H1 (cell line): ENCODE data around the gene SPSB2. TPM values are rescaled to one million over a fixed set of nuclear protein-coding genes. Genes with fewer than 3 reads are reported as not detected.

Experiments used
- CTCF ChIA-PET: fragments of 300-600 bp; sonication (Branson Sonifier 250); formaldehyde crosslinking; loops from one replicate; lab custom pipeline; 2021; ENCODE audit not compliant: partially characterized antibody; lab: Charles Lee
- POLR2A ChIA-PET: fragments of 300-600 bp; sonication (Branson Sonifier 250); formaldehyde crosslinking; loops from one replicate; lab custom pipeline; 2021; ENCODE audit warnings: inconsistent platforms; ENCODE audit not compliant: partially characterized antibody; lab: Charles Lee
- DNase-seq, 2 experiments: peaks; one replicate each; pipeline versions ENCODE4 v3.0.0 to v3.0.0-alpha.2; 2010 to 2022; ENCODE audit warnings: low spot score in 2 of 2, low read depth in 1 of 2, mixed read lengths in 1 of 2
- FAIRE-seq: peaks from 2 replicates; lab custom pipeline; 2011; peaks lifted over from hg19 to GRCh38; lab: Jason Lieb, UNC
- H2AFZ ChIP-seq: 2 replicates; pipeline ENCODE4 v1.8.1; 2012; ENCODE audit warnings: low read length, inconsistent platforms
- H2AK5ac ChIP-seq: 2 replicates; pipeline ENCODE4 v1.6.1; 2013; ENCODE audit warnings: low read depth, low read length
- H2BK120ac ChIP-seq: replicated peaks from 2 replicates; pipeline ENCODE3; 2013; ENCODE audit warnings: low read depth, low read length, inconsistent platforms
- H2BK12ac ChIP-seq: 2 replicates; pipeline ENCODE4 v1.6.1; 2013; ENCODE audit warnings: low read depth, low read length
- H2BK15ac ChIP-seq: 2 replicates; pipeline ENCODE4 v1.6.1; 2013; ENCODE audit warnings: low read length
- H2BK20ac ChIP-seq: 2 replicates; pipeline ENCODE4 v1.6.1; 2013; ENCODE audit warnings: low read length
- H2BK5ac ChIP-seq: 2 replicates; pipeline ENCODE4 v1.6.1; 2013; ENCODE audit warnings: low read depth, low read length
- H3K14ac ChIP-seq: 2 replicates; pipeline ENCODE4 v1.6.1; 2013; ENCODE audit warnings: inconsistent platforms; ENCODE audit not compliant: insufficient read length
- H3K18ac ChIP-seq: 2 replicates; pipeline ENCODE4 v1.6.1; 2013; ENCODE audit warnings: low read length; ENCODE audit errors: extremely low read depth
- H3K23ac ChIP-seq: 2 replicates; pipeline ENCODE4 v1.6.1; 2013; ENCODE audit warnings: inconsistent platforms; ENCODE audit not compliant: insufficient read length
- H3K23me2 ChIP-seq: 2 replicates; pipeline ENCODE4 v1.6.1; 2013; ENCODE audit warnings: low read depth, low read length
- H3K27ac ChIP-seq: 2 replicates; pipeline ENCODE4 v1.6.1; 2011; ENCODE audit warnings: low read depth, low read length, inconsistent platforms
- H3K27me3 ChIP-seq, 4 experiments: replicated peaks in 1 of 4; 1 replicate in 1 of 4; 2 replicates in 3 of 4; pipeline versions ENCODE4 v1.6.1 to v1.8.1; 2011 to 2013; ENCODE audit warnings: low read length in 3 of 4, mild to moderate bottlenecking in 3 of 4, inconsistent platforms in 2 of 4, mixed read lengths in 2 of 4, moderate library complexity in 1 of 4; ENCODE audit not compliant: control insufficient read depth in 3 of 4, insufficient read depth in 3 of 4; ENCODE audit errors: extremely low read depth in 1 of 4
- H3K36me3 ChIP-seq, 4 experiments: 2 replicates each; pipeline versions ENCODE4 v1.6.1 to v1.8.1; 2011 to 2013; ENCODE audit warnings: mild to moderate bottlenecking in 4 of 4, low read length in 3 of 4, moderate library complexity in 2 of 4, control low read depth in 1 of 4, inconsistent platforms in 1 of 4; ENCODE audit not compliant: insufficient read depth in 4 of 4, control insufficient read depth in 2 of 4
- H3K4ac ChIP-seq: replicated peaks from 2 replicates; pipeline ENCODE3; 2013; ENCODE audit warnings: low read length, low read depth, mixed read lengths, inconsistent platforms; ENCODE audit not compliant: insufficient read length
- H3K4me1 ChIP-seq, 4 experiments: replicated peaks in 1 of 4; 1 replicate in 1 of 4; 2 replicates in 3 of 4; pipeline versions ENCODE4 v1.6.1 to v1.8.1; 2011 to 2013; ENCODE audit warnings: low read length in 3 of 4, inconsistent platforms in 2 of 4, mixed read lengths in 1 of 4; ENCODE audit not compliant: insufficient read depth in 4 of 4, control insufficient read depth in 3 of 4
- H3K4me2 ChIP-seq, 2 experiments: 2 replicates each; pipeline versions ENCODE4 v1.6.1 to v1.8.1; 2011 to 2013; ENCODE audit warnings: low read depth in 2 of 2, low read length in 2 of 2, control low read depth in 1 of 2, inconsistent platforms in 1 of 2, mild to moderate bottlenecking in 1 of 2; ENCODE audit not compliant: insufficient read depth in 1 of 2
- H3K4me3 ChIP-seq, 4 experiments: fragments of 200-600, 300-600 bp in 1 of 4; sonication (generic), shearing (Covaris generic), sonication (Bioruptor Twin) in 1 of 4; 2 replicates each; pipeline versions ENCODE4 v1.5.1 to v1.8.1; 2011 to 2016; ENCODE audit warnings: low read length in 4 of 4, low read depth in 3 of 4, control low read depth in 2 of 4, inconsistent platforms in 2 of 4, mild to moderate bottlenecking in 2 of 4, mixed read lengths in 1 of 4, moderate library complexity in 1 of 4; ENCODE audit not compliant: insufficient read depth in 2 of 4; ENCODE audit errors: extremely low read depth in 1 of 4
- H3K56ac ChIP-seq: replicated peaks from 2 replicates; pipeline ENCODE3; 2013; ENCODE audit warnings: low read depth, mild to moderate bottlenecking, mixed read lengths, low read length, inconsistent platforms; ENCODE audit not compliant: insufficient read length
- H3K79me1 ChIP-seq: 2 replicates; pipeline ENCODE4 v1.6.1; 2013; ENCODE audit warnings: low read depth, low read length, control low read depth
- H3K79me2 ChIP-seq, 2 experiments: 2 replicates each; pipeline versions ENCODE4 v1.6.1 to v1.8.1; 2012 to 2013; ENCODE audit warnings: low read length in 2 of 2, mild to moderate bottlenecking in 2 of 2, inconsistent platforms in 1 of 2; ENCODE audit not compliant: insufficient read depth in 2 of 2, control insufficient read depth in 1 of 2
- H3K9ac ChIP-seq, 4 experiments: replicated peaks in 1 of 4; 1 replicate in 1 of 4; 2 replicates in 3 of 4; pipeline versions ENCODE4 v1.6.1 to v1.8.1; 2011 to 2013; ENCODE audit warnings: low read depth in 3 of 4, low read length in 3 of 4, control low read depth in 2 of 4, mild to moderate bottlenecking in 2 of 4, moderate library complexity in 2 of 4, inconsistent platforms in 1 of 4; ENCODE audit errors: extremely low read depth in 1 of 4
- H3K9me3 ChIP-seq, 2 experiments: 2 replicates each; pipeline versions ENCODE4 v1.6.1 to v1.8.1; 2012 to 2013; ENCODE audit warnings: mild to moderate bottlenecking in 2 of 2, moderate library complexity in 2 of 2, control low read depth in 1 of 2, inconsistent platforms in 1 of 2, low read depth in 1 of 2, low read length in 1 of 2, mixed read lengths in 1 of 2; ENCODE audit not compliant: insufficient read depth in 2 of 2
- H4K20me1 ChIP-seq, 2 experiments: replicated peaks in 1 of 2; 2 replicates each; pipeline versions ENCODE3 to v1.8.1; 2011 to 2013; ENCODE audit warnings: inconsistent platforms in 2 of 2, low read length in 2 of 2, mild to moderate bottlenecking in 1 of 2; ENCODE audit not compliant: insufficient read depth in 2 of 2, control insufficient read depth in 1 of 2
- H4K5ac ChIP-seq: 2 replicates; pipeline ENCODE4 v1.6.1; 2013; ENCODE audit warnings: low read length, low read depth, mixed read lengths, inconsistent platforms; ENCODE audit not compliant: insufficient read length
- H4K8ac ChIP-seq: 2 replicates; pipeline ENCODE4 v1.8.0; 2013; ENCODE audit warnings: mild to moderate bottlenecking, moderate library complexity, low read length, inconsistent platforms; ENCODE audit not compliant: insufficient read depth; ENCODE audit errors: extremely low read depth
- H4K91ac ChIP-seq: replicated peaks from 2 replicates; pipeline ENCODE3; 2013; ENCODE audit warnings: low read length, mixed read lengths, inconsistent platforms; ENCODE audit not compliant: insufficient read length
- JUN ChIP-seq: IDR thresholded peaks from 2 replicates; pipeline ENCODE4 v1.6.1; 2011; ENCODE audit warnings: low read depth, mild to moderate bottlenecking, improper control_type of control experiment, low read length
- TAF7 ChIP-seq: optimal IDR thresholded peaks from 2 replicates; pipeline ENCODE3; 2011; ENCODE audit warnings: low read depth, mild to moderate bottlenecking, inconsistent platforms, low read length, moderate library complexity, borderline replicate concordance
- WGBS, 2 experiments: shearing (Covaris generic) in 1 of 2; methylation state at CpG; one replicate each; pipeline versions ENCODE4 v1.1.6 to v1.1.7; 2013 to 2015; ENCODE audit warnings: low lambda C conversion rate in 2 of 2, mixed read lengths in 2 of 2, inconsistent platforms in 1 of 2, low coverage in 1 of 2, missing lambda C conversion rate in 1 of 2; ENCODE audit not compliant: insufficient replicate concordance in 2 of 2, insufficient coverage in 1 of 2, insufficient read length in 1 of 2; ENCODE audit errors: extremely low coverage in 1 of 2, missing lambda C conversion rate in 1 of 2; 5-methylcytosine and 5-hydroxymethylcytosine counted together
- polyA plus RNA-seq, 7 experiments: library from polyadenylated mRNA; depleted of rRNA in 3 of 7; stranded (reverse) in 5 of 7; unstranded in 2 of 7; fragments of >200 nt in 5 of 7; fragments of 200-250 nt in 2 of 7; gene quantifications; 1 replicate in 5 of 7; 2 replicates in 1 of 7; 4 replicates in 1 of 7; pipeline versions ENCODE4 v1.2.1 to v1.2.3, GENCODE V29; 2011 to 2013; ENCODE audit warnings: missing spikeins in 2 of 7, mixed read lengths in 2 of 7
- total RNA-seq: library from RNA; stranded (reverse); fragmentation: NEBNext Ultra II Directional; extraction: Animal tissue kit (Norgen Biotek cat#: 25700); gene quantifications from 2 replicates; pipeline ENCODE4 v1.2.1, GENCODE V29; 2021
- TF ChIP-seq, protein P1 (sequence below): IDR thresholded peaks from 2 replicates; pipeline ENCODE4 v1.6.1; 2012; ENCODE audit warnings: inconsistent platforms

The SPSB2 gene
- total and polyA plus RNA-seq, 2 of the 8 experiments (the other 6 are each of a cell fraction or from before 2014, with no cell fraction given): 13.0 to 23.2 TPM

DNA sequence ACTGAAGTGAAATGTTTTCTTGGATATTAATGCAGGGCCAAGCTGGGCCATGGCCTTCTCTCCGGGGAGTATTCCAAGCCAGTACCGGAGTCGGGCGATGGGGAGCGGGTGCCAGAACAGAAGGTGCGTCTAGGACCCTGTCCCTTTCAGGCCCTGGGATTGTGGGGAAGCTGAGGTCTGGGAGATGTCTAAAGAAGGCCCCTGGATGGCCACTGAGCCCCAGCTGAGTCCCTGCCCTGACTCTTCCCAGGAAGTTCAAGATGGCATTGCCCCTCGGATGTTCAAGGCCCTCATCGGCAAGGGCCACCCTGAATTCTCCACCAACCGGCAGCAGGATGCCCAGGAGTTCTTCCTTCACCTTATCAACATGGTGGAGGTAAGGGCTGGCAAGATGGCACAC lies 13.0 kb downstream of the SPSB2 start:
- FAIRE-seq: no peak
- 91% methylated on average over 9 of the region's 9 CpGs; no CpG with 5 or more reads in 1 of the 2 experiments for whole genome bisulfite sequencing, 2 experiments

More for the DNA sequence above, 13.0 kb downstream of the SPSB2 start:
- H3K56ac ChIP-seq: no peak overlapping the region
- H3K9me3 ChIP-seq: no peaks in the 10 kb centered on the region
- no peak overlapping the region for H3K4ac ChIP-seq
- no peak overlapping the region for H4K91ac ChIP-seq
- H3K4me3 ChIP-seq: no peak overlapping the region
- no peak overlapping the region for H3K9ac ChIP-seq
- no peak overlapping the region for H2BK12ac ChIP-seq
- H3K4me2 ChIP-seq: no peak overlapping the region
- H2AK5ac ChIP-seq: no peak overlapping the region
- H3K23me2 ChIP-seq: no peaks in the 10 kb centered on the region
- TF ChIP-seq JUN (no peak), TAF7 (no peak)
- TF ChIP-seq, protein P1, sequence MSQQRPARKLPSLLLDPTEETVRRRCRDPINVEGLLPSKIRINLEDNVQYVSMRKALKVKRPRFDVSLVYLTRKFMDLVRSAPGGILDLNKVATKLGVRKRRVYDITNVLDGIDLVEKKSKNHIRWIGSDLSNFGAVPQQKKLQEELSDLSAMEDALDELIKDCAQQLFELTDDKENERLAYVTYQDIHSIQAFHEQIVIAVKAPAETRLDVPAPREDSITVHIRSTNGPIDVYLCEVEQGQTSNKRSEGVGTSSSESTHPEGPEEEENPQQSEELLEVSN: no peak
- TF ChIP-seq, all 59 proteins: peak for 0
- H3K27ac ChIP-seq: no peak overlapping the region
- no peak overlapping the region for H2BK15ac ChIP-seq
- H3K4me1 ChIP-seq: no peaks in the 10 kb centered on the region
- H4K8ac ChIP-seq: no peak overlapping the region
- no peak overlapping the region for H4K5ac ChIP-seq
- no peaks in the 10 kb centered on the region for H3K79me2 ChIP-seq
- no peak overlapping the region for H2AFZ ChIP-seq
- H3K14ac ChIP-seq: no peak overlapping the region
- H3K79me1 ChIP-seq: no peaks in the 10 kb centered on the region; the same call in 1 of the 2 replicates
- no peak overlapping the region for H3K18ac ChIP-seq
- no peak overlapping the region for H2BK20ac ChIP-seq
- peaks cover 0 to 2% of the 10 kb centered on the region in 2 experiments for H4K20me1 ChIP-seq
- no peak overlapping the region for H3K23ac ChIP-seq
- H3K27me3 ChIP-seq: no peaks in the 10 kb centered on the region
- DNase-seq: no peak
- POLR2A ChIA-PET: interaction anchor here (1.1 to 18.9 kb wide), 5 partner anchors 9 to 322 kb away, joined by 3 to 588 read pairs (median 5); partner anchors contain the start of genes C12orf57, CDCA3, GNB3 and RNU7-1
- H2BK120ac ChIP-seq: no peak overlapping the region
- no peak overlapping the region for H2BK5ac ChIP-seq
- CTCF ChIA-PET: interaction anchor here (0.6 to 4.5 kb wide), 6 partner anchors 11 to 194 kb away, joined by 3 to 27 read pairs (median 5); partner anchors contain the start of genes GNB3 and SPSB2
- peaks cover 31 to 77% (median 72%) of the 10 kb centered on the region in 4 experiments for H3K36me3 ChIP-seq
